GM12892 (cell line): ENCODE data around the gene ADAMTS5.

Experiments used
- DNase-seq: peaks from one replicate; pipeline ENCODE4 v3.0.0; 2011; ENCODE audit not compliant: insufficient read length
- FAIRE-seq: peaks from 2 replicates; lab custom pipeline; 2011; peaks lifted over from hg19 to GRCh38; lab: Jason Lieb, UNC
- POLR2A ChIP-seq: IDR thresholded peaks from 2 replicates; pipeline ENCODE4 v1.6.1; 2011; ENCODE audit warnings: low read depth, low read length, control low read depth
- POLR2AphosphoS5 ChIP-seq: IDR thresholded peaks from 2 replicates; pipeline ENCODE4 v1.6.1; 2011; ENCODE audit warnings: low read depth, low read length, control low read depth
- TAF1 ChIP-seq: IDR thresholded peaks from 2 replicates; pipeline ENCODE4 v1.6.1; 2011; ENCODE audit warnings: low read depth, mild to moderate bottlenecking, control low read depth, low read length, borderline replicate concordance

The ADAMTS5 gene

GRCh38 chr21:26964170-26964778, 2.6 kb downstream of the ADAMTS5 start:
- no peak for DNase-seq

GRCh38 chr21:26962621-26963181, 4.2 kb downstream of the ADAMTS5 start:
- DNase-seq (no peak), FAIRE-seq (no peak)
- TF ChIP-seq POLR2AphosphoS5 (no peak), POLR2A (no peak), TAF1 (no peak)

More at GRCh38 chr21:26964170-26964778, 2.6 kb downstream of the ADAMTS5 start:
- no peak for TF ChIP-seq TAF1
- no peak for TF ChIP-seq POLR2AphosphoS5
- TF ChIP-seq POLR2A: no peak
- no peak for FAIRE-seq

DNA sequence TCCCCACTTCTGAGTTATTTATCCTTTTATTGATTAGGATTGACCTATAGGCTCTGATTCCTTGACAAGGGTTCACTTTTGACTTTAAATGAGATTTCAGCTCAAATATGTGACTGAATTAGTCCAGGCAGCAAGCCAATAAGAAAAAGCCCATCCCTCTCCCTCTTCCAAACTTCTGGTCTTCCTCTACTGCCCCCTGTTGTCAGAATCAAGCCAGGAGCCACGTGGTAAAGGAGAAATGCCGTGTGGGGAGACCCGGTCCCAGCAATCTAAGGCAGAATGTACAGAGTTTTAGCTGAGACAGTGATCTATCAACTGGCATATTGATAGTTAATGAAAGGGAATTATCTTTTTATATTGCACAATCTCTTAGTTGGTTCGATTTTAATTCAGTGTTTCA, 5.2 kb downstream of the ADAMTS5 start:
- FAIRE-seq: no peak
- DNase-seq: no peak
- TF ChIP-seq POLR2A (no peak), TAF1 (no peak), POLR2AphosphoS5 (no peak)

DNA sequence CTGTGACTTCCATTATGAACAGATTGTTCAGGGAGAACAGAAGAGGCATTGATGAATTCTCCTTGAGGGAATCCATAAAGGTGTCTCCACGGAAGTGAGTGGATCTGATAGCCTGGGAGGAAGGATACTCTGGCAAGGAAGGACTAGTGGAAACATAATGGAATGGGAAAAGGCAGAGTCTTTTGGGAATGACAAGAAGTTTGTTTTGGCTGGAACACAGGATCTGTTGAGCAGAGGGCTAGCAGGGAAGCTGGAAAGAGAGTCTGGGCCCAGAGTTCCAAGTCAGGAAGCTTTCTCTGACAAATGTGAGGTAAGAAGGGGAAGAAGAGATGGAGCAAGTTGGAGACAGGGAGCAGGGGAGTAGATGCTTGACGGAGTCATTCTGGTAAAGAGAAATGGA, 8.1 kb downstream of the ADAMTS5 start:
- TF ChIP-seq POLR2A (no peak), TAF1 (no peak), POLR2AphosphoS5 (no peak)
- no peak for DNase-seq
- FAIRE-seq: no peak

- DNase-seq: no peak
- TF ChIP-seq POLR2A: no peak
- TF ChIP-seq TAF1: no peak
- TF ChIP-seq POLR2AphosphoS5: no peak
These were observed 10.1 kb downstream of the ADAMTS5 start for GRCh38 chr21:26956813-26957212.

GRCh38 chr21:26956216-26956615, 10.7 kb downstream of the ADAMTS5 start:
- TF ChIP-seq POLR2A (no peak), POLR2AphosphoS5 (no peak), TAF1 (no peak)
- no peak for DNase-seq
- FAIRE-seq: no peak

More at GRCh38 chr21:26956813-26957212, 10.1 kb downstream of the ADAMTS5 start:
- no peak for FAIRE-seq

DNA sequence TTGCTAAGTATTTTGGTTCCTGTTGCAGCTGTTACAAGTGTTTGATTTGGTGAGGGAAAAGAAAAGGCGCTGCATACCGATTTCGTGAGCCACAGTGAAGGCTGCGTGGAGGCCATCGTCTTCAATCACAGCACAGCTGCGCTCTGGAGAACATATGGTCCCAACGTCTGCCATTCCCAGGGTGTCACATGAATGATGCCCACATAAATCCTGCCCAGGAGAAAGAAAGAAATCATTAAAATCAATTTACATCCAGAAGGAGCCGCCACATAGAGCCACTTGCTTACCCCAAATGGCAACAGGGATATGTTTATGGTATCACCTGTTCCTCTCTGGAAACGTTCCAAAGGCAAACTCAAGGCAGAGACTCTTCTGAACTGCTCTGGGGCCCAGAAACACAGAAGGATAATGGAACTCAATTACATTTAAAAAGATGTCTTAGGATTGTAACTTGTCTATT, 12.2 kb downstream of the ADAMTS5 start:
- TF ChIP-seq POLR2AphosphoS5 (no peak), TAF1 (no peak), POLR2A (no peak)
- DNase-seq: no peak
- no peak for FAIRE-seq

GRCh38 chr21:26952374-26953066, 14.4 kb downstream of the ADAMTS5 start:
- FAIRE-seq (no peak), DNase-seq (no peak)
- TF ChIP-seq POLR2A (no peak), TAF1 (no peak), POLR2AphosphoS5 (no peak)

- TF ChIP-seq POLR2AphosphoS5 (no peak), POLR2A (no peak), TAF1 (no peak)
- DNase-seq: no peak
- no peak for FAIRE-seq
These were observed 17.1 kb downstream of the ADAMTS5 start for GRCh38 chr21:26949830-26950229.

DNA sequence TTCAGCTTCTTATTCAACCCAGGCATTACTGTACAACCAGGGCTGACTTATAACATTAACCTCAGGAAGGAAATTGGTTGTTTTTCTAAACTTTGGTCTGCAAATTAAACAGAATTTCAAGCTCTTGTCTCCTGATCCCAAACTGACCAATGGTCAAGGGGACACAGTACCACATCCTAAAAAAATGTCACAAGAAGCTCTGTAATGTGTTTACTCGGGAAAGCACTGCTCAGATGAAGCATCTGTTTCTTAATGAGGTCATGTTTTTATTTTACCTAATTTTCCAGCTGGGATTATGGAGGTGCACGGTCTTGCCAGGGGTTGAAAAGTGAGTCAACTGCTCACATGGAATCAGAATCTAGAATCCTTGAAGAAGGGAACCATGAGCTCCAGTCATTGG, 18.7 kb downstream of the ADAMTS5 start:
- no peak for FAIRE-seq
- TF ChIP-seq POLR2A (no peak), TAF1 (no peak), POLR2AphosphoS5 (no peak)

DNA sequence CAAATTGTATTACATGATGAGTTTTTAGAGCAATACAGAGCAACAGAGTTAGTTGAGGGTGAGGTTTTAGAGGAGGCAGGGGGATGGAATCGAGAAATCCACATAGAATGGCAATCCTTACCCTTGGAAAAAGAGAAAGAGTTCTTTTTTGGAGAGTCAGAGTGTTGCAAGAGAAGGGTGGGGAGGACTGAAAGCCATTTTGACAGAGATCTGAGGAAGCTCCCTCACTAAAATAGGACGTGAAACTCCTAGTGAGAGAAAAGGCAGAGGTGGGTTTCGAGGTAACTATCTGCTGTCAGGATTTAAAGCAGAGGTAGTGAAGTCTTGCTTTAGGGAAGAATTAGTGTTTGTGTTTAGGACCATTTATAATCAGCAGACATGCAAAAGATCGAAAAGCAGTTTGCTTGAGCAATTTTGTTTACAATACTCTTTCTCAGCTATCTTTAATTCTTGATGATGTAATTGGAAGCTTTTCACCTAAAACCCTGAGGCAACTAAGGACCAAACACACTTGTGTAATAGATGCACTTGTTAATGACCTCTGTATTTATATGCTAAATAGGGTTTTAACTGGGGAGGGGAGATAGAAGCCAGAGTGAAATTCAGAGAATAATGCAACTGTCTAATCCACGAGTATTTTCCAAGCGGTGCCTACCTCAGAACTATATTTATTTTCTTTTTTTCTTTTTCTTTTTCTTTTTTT, 20.0 kb downstream of the ADAMTS5 start:
- DNase-seq: no peak
- TF ChIP-seq TAF1 (no peak), POLR2AphosphoS5 (no peak), POLR2A (no peak)
- no peak for FAIRE-seq

More for the DNA sequence above, 18.7 kb downstream of the ADAMTS5 start:
- DNase-seq: no peak
